Choroid plexus epithelial cell (primary cell): ENCODE measurements around the gene POC1A.
A peak's percentile ranks its signal among the peaks of the same experiment; 100 is the strongest.

Experiments
- DNase-seq: peaks from one replicate; pipeline ENCODE4 v3.0.0-alpha.2; 2010; ENCODE audit warnings: low read depth
- H3K4me3 ChIP-seq: 2 replicates; pipeline ENCODE4 v1.5.1; 2011; ENCODE audit warnings: low read depth, mild to moderate bottlenecking, control low read depth, low read length, moderate library complexity
- TF ChIP-seq, protein P1 (sequence below): conservative IDR thresholded peaks from 2 replicates; pipeline ENCODE4 v1.5.1; 2011; ENCODE audit warnings: low read depth, mild to moderate bottlenecking, control low read depth, inconsistent platforms, low read length, moderate library complexity

Gene POC1A

DNA sequence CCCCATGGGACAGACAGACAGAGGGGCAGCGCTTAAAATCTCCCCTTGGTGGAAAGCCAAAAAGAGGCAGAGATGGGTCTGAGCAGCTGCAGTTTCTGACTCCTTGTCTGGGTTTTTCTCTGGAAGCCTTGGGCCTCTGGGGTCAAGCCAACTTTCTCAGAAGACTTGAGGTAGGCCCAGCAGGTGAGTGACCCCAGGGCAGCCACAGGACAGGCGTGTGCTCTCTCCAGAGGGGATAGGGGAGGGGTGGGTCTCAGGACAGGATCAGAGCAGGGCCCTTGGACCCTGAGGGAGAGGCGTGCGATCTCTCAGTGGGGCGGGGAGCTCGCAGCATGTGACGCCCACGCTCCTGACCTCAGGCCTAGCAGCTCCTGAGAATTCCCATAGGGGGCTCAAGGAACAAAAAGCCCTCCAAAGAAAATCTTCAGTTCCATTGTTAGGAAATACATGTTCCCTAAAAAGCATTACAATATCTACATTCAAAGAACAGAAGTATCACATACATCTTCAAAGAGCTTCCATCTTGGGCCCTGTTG is 63.2 kb downstream of the POC1A start:
- TF ChIP-seq, protein P1, sequence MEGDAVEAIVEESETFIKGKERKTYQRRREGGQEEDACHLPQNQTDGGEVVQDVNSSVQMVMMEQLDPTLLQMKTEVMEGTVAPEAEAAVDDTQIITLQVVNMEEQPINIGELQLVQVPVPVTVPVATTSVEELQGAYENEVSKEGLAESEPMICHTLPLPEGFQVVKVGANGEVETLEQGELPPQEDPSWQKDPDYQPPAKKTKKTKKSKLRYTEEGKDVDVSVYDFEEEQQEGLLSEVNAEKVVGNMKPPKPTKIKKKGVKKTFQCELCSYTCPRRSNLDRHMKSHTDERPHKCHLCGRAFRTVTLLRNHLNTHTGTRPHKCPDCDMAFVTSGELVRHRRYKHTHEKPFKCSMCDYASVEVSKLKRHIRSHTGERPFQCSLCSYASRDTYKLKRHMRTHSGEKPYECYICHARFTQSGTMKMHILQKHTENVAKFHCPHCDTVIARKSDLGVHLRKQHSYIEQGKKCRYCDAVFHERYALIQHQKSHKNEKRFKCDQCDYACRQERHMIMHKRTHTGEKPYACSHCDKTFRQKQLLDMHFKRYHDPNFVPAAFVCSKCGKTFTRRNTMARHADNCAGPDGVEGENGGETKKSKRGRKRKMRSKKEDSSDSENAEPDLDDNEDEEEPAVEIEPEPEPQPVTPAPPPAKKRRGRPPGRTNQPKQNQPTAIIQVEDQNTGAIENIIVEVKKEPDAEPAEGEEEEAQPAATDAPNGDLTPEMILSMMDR: peak; percentile 14
- peak; percentile 47 for DNase-seq
- no peak overlapping the region for H3K4me3 ChIP-seq

DNA sequence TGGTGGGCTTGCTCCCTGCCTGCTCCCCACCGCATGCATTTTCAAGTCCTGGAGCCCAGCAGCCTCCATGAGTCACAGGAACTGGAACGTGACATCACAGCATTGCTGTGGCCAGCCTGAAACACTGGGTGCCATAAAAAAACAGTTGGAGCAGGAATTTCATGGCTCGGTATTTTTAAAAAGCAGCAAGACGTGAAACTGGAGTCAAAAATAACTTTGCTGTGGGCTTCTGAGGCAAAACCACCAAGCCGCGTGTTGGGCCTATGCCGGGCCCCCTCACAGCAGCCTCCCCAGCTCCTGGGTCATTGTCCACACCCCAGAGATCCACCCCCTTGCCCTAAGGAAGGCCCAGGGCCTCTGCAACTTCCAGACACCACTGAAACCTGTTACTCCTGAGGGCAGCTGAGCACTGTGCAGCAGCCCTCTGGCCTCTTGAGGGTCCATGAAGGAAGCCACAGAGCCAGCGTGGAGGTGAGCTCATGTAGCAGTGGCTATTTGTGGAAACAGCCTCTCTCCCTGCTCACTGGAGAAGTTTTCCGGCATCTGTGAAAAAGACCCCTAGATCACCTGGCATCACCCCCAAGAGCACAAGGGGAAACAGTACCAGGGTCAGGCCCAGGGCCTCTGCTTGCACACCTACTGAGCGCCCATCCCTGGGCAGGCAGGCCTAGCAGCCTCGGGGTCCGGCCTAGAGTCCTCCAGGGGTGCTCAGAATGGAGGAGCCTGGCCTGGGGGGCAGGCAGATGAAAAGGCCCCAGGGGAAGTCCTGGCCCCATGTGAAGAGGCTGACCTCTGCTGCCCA is 63.9 kb downstream of the POC1A start:
- H3K4me3 ChIP-seq: no peak overlapping the region
- TF ChIP-seq, protein P1: no peak
- peak; percentile 92 for DNase-seq

DNA sequence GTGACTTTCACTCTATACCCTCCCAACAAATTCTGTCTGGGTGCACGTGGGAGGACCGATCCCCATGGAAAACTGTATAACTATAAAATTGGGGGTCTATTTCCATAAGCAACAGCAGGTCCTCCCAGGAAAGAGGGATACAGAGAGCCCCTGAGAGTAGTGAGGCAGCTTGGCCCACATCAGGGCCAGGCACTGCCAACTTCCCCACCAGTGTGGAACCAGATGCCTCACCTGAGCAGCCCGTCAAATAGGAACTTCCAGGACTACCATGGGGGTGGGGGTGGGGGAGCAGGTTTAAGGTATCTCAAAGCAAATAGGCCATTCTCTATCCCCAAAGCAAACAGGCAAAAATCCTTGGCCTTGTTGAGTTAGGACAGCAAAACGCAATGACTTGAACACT is 64.5 kb downstream of the POC1A start:
- TF ChIP-seq, protein P1: no peak
- H3K4me3 ChIP-seq: no peak overlapping the region
- no peak for DNase-seq

DNA sequence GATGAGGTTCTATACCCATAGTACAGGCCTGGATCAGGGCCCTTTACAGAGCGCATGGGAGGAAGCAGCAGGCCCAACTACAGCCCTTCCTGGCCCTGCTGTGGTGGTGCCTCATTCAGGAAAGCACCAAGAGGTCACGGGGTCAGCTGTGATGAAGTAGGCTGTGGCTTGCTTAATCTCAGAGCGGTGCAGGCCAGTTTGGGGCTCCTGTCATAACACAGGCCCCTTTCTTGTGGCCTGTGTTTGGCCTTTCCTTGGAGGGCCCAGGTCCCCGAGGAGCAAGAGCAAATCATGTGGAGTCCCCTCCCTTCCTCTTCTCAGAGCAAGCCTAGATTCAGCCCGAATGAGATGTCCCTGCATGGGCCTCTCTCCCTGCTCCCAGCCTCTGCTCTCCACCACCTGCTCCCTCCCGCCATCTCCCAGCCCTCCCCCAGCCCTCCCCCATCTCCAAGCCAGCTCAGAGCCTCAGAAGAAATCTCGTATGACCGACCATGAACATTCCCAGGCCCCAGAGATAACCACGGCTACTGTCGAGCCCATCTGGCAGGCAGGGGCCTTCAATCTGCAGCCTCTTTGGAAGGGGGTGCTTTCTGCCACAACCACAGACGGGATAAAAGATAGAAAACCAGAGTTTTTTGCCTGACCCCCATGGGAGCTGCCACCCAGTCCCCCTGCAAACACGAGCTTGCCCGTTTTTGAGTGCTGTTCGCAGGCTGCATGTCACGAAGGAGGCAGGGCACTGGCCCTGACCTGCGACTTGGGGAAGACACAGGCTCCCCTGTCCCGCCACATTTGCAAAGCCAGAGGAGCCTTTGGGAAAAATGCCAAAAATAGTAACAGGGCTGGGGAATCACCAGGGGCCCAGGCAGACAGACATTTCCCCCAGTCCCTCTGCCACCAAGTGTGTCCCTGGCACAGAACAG is 65.5 kb downstream of the POC1A start:
- peak; percentile 85 for DNase-seq

DNA sequence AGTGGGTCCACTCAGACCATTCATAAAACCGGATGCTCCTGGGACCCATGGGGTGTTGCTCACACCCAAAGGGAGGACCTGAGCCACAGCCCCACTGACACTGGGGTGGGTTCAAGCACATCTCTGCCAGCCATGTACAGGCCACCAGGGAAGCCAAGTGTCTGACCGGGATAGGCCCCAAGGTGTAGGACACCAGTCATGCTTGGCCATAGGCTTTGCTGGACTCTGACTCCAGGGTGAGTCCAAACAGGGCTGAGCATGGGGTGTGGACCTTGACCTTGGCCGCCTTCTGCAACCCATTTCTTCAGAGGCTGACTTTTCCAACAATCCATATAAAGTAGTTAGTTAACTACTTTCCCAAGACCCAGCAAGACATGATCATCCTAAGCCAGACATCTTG is 66.5 kb downstream of the POC1A start:
- DNase-seq: no peak

More for the DNA sequence above, 65.5 kb downstream of the POC1A start:
- H3K4me3 ChIP-seq: no peak overlapping the region
- TF ChIP-seq, protein P1: no peak

DNA sequence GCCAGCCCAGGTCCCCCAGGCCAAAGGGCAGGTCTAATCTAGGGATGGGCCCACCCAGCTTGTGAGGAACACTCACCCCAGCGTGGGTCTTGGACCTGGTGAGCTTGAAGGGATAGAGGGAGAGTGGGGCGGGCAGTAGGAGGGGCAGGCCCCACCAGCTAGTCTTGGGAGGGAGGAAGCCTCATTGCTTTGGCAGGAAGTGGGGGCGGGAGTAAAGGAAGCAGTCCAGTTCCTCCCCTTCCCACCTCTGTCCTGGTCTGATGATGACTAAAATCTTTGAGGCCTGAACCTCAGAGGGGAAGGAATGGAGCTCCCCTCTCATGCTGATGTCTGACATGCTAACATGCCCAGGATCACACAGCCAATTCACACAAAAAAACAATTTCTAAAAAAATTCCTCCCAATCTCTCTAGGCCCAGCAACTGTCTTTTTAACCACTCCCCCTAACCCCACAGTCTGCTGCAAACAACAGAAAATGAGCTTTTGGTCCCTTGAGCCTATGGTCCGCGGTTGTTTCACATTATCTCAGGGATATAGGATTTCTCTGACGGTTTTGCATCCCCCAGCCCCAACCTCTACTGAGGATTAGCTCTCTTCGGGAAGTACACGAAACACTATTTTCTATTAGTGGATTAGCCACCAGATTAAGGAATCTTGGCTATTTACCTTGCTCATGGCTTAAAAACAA is 67.1 kb downstream of the POC1A start:
- TF ChIP-seq, protein P1: no peak
- no peak overlapping the region for H3K4me3 ChIP-seq
- peak; percentile 27 for DNase-seq

More for the DNA sequence above, 66.5 kb downstream of the POC1A start:
- no peak overlapping the region for H3K4me3 ChIP-seq
- TF ChIP-seq, protein P1: no peak
